ENCODE measurements around the gene HDHD2. TPM values are rescaled to one million over a fixed set of nuclear protein-coding genes. Genes with fewer than 3 reads are reported as not detected.

The HDHD2 gene
- total and polyA plus RNA-seq, 12 donors: 23.5 to 100 (median 62.5) TPM

DNA sequence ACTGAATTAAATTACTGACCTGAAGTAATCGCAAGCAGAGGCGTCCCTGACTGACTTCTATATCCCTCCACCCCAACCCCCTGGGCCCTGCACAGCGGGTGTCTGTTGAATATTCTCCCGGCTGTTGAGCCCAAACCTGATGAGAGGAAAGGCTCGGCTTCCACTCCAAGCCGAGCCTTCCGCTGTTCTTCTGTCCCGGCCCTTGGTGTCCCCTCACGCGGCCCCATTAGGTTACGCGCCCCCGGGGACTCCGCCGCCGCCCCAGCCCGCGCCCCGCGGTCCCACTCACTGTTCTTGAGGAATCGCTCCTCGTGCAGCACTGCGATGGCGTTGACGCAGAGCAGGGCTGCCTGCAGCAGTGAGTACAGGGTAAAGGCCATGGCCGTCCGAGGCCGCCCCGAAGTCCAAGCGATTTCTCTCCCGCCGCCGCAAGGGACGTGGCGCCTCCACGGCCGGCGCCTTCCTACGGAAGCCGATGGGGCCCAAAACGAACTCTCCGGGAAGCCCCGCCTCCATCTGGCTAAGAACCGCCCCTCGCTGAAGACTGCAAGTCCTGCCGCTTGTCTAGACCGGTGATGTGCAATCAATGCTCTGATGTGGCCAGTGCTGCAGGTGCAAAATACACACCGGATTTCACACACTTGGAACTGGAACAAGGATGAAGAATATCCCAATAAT lies 25.7 kb upstream of the HDHD2 start, which contains the start of gene IER3IP1:
TSS of gene IER3IP1 (minus strand) at position 467 of the 678 bp plus-strand sequence. CDS start at position 380, 87 bp downstream.
- H3K27ac ChIP-seq: peak within 1 kb of the TSS; percentile 60 to 88 (median 78)
- H3K27me3 ChIP-seq: no peaks in the 10 kb centered on the region
- peak; percentile 89 to 95 (median 94) for DNase-seq
- peak within 1 kb of the TSS; percentile 88 to 96 (median 92) for H3K4me3 ChIP-seq
- no peaks in the 10 kb centered on the region for H3K36me3 ChIP-seq (replicated peaks in 1 of 2)
- TF ChIP-seq, protein P1, sequence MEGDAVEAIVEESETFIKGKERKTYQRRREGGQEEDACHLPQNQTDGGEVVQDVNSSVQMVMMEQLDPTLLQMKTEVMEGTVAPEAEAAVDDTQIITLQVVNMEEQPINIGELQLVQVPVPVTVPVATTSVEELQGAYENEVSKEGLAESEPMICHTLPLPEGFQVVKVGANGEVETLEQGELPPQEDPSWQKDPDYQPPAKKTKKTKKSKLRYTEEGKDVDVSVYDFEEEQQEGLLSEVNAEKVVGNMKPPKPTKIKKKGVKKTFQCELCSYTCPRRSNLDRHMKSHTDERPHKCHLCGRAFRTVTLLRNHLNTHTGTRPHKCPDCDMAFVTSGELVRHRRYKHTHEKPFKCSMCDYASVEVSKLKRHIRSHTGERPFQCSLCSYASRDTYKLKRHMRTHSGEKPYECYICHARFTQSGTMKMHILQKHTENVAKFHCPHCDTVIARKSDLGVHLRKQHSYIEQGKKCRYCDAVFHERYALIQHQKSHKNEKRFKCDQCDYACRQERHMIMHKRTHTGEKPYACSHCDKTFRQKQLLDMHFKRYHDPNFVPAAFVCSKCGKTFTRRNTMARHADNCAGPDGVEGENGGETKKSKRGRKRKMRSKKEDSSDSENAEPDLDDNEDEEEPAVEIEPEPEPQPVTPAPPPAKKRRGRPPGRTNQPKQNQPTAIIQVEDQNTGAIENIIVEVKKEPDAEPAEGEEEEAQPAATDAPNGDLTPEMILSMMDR (IDR thresholded peaks at IDR 0.05): peak in 3 of 6 experiments; percentile 10 to 34 (median 25)
- TF ChIP-seq POLR2A (IDR thresholded peaks at IDR 0.05): peak; percentile 56 to 77
- 0 to 1% (median 0%) methylated on average over 9 to 48 of the region's 48 CpGs for WGBS, 4 donors
- intact Hi-C loops (cut with DNase I): no loop called here
- H3K9me3 ChIP-seq (replicated peaks in 1 of 3): no peaks in the 10 kb centered on the region
- peaks cover 0 to 16% of the 10 kb centered on the region in 2 donors for H3K4me1 ChIP-seq (replicated peaks in 1 of 2)

DNA sequence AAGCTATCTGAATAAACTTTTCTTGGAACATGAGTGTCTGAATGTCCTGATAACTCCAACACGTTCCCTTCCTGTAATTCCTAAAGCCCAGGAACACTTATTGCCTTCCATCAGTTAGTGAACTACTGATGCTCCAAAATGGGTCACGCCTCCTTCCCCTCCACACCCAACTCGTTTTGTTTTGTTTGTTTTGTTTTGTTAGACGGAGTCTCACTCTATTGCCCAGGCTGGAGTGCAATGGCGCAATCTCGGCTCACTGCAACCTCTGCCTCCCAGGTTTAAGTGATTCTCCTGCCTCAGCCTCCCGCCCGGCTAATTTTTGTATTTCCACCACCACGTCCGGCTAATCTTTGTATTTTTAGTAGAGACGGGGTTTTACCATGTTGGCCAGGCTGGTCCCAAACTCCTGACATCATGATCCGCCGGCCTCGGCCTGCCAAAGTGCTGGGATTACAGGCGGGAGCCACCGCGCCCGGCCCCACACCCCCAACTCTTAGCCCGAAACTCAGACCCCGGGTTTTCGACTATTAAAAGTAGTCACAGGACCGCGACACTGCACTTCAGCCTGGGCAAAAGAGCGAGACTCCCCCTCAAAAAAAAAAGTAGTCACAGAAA lies 25.1 kb upstream of the HDHD2 start:
- intact Hi-C loops (cut with DNase I): no loop called here
- 4 to 8% (median 5%) methylated on average over 24 of the region's 24 CpGs for WGBS, 4 donors
- TF ChIP-seq, protein P1 (IDR thresholded peaks at IDR 0.05): no peak
- TF ChIP-seq POLR2A (IDR thresholded peaks at IDR 0.05): no peak
- peak in 5 of 7 donors; percentile 20 to 59 (median 29) for DNase-seq
- peaks cover 0 to 16% of the 10 kb centered on the region in 2 donors for H3K4me1 ChIP-seq (replicated peaks in 1 of 2)
- H3K27me3 ChIP-seq: no peaks in the 10 kb centered on the region
- no peaks in the 10 kb centered on the region for H3K36me3 ChIP-seq (replicated peaks in 1 of 2)
- H3K4me3 ChIP-seq: peak overlapping the region; percentile 88 to 96 (median 92)
- H3K27ac ChIP-seq: peak overlapping the region in 4 of 5 donors; percentile 60 to 88 (median 82)
- H3K9me3 ChIP-seq (replicated peaks in 1 of 3): no peaks in the 10 kb centered on the region

DNA sequence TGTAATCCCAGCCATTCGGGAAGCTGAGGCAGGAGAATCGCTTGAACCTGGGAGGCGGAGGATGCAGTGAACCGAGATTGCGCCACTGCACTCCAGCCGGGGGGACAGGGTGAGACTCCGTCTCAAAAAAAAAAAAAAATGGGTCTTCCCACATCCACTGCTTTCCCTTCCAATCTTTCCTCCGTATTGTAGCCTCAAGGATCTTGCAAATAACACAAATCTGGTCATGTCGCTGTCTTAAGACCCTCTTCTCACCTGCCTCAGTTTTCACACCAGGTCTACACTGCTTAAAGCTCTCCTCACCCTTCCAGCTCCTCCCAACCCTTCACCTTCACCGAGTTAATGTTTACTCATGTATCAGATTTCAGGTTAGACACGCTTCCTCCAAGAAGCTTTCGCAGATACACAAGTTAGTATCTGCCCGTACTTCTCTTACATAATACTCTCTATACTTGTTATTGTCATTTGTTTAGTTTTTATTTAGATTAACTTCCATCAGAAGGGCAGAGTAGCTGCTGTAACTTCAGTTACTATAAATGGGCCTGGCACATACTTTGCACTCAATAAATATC lies 24.3 kb upstream of the HDHD2 start:
- H3K36me3 ChIP-seq (replicated peaks in 1 of 2): no peaks in the 10 kb centered on the region
- H3K9me3 ChIP-seq (replicated peaks in 1 of 3): no peaks in the 10 kb centered on the region
- H3K4me1 ChIP-seq (replicated peaks in 1 of 2): peaks cover 0 to 16% of the 10 kb centered on the region in 2 donors
- DNase-seq: no peak
- no peak overlapping the region for H3K27ac ChIP-seq
- H3K4me3 ChIP-seq: peak overlapping the region in 1 of 4 donors; percentile 88
- TF ChIP-seq, protein P1 (IDR thresholded peaks at IDR 0.05): no peak
- TF ChIP-seq POLR2A (IDR thresholded peaks at IDR 0.05): no peak
- intact Hi-C loops (cut with DNase I): no loop called here
- H3K27me3 ChIP-seq: no peaks in the 10 kb centered on the region
- WGBS, 4 donors: 82 to 89% (median 85%) methylated on average over 13 of the region's 13 CpGs

DNA sequence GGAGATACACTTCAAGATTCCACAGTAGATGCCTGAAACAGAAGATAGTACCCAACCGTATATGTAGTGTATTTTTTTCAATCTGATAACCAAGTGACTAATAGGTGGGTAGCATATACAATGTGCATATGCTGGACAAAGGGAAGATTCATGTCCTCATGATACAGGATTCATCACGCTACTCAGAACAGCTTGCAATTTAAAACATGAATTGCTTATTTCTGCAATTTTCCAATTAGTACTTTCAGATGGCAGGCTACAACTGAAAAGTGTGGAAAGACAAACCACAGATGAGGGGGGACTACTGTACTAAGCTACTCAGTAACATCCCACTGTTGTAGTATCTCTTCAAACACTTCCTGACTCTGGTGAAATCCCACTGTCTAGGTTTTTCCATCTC lies 22.2 kb upstream of the HDHD2 start:
- intact Hi-C loops (cut with DNase I): no loop called here
- Histone ChIP-seq H3K9me3 (replicated peaks in 1 of 3) (no peaks in the 10 kb centered on the region), H3K36me3 (replicated peaks in 1 of 2) (no peaks in the 10 kb centered on the region), H3K4me3 (no peak overlapping the region), H3K27me3 (no peaks in the 10 kb centered on the region), H3K27ac (no peak overlapping the region), H3K4me1 (replicated peaks in 1 of 2) (peaks cover 0 to 16% of the 10 kb centered on the region in 2 donors)
- DNase-seq: no peak
- TF ChIP-seq, protein P1 (IDR thresholded peaks at IDR 0.05): no peak
- TF ChIP-seq POLR2A (IDR thresholded peaks at IDR 0.05): no peak
- 80 to 92% (median 85%) methylated on average over 2 of the region's 2 CpGs for WGBS, 4 donors
